Measurements from ENCODE around the gene NAPB.

NAPB gene

DNA sequence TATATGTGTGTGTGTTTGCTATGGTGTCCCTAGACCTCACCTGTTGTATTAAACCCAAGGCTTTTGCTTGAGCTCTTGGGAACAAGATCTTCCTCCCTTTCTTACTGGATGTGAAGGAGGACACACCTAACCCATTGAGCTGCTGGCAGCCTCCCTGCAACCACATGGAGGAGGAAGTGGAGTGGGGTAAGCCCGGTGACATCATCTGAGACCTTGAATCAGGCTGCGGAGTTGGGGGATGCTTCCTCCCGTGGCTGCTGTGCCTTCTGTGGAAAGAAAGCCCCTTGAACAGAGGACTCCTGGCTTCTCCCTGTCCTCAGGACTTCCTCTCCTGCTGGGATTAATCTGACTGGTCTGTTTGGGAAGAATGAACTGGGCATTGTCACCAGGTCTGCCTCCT, 28.1 kb upstream of the NAPB start:
- Histone ChIP-seq H3K9ac (ENCODE audit: low read depth, low read length, poor library complexity, severe bottlenecking) (no peak overlapping the region), H3K9me2 (replicated peaks; ENCODE audit: low read depth, low read length) (no peaks in the 10 kb centered on the region), H3K36me3 (ENCODE audit: insufficient read depth, low read length) (no peaks in the 10 kb centered on the region), H3K79me2 (ENCODE audit: insufficient read depth, low read length) (no peaks in the 10 kb centered on the region), H3F3A (ENCODE audit: low read depth) (no peaks in the 10 kb centered on the region), H3K4me2 (ENCODE audit: low read depth, low read length, poor library complexity, severe bottlenecking) (no peak overlapping the region), H4K20me1 (ENCODE audit: insufficient read depth, low read length, poor library complexity, severe bottlenecking) (no peaks in the 10 kb centered on the region), H3K9me3 (ENCODE audit: insufficient read depth, low read depth, low read length) (no peaks in the 10 kb centered on the region), H2AFZ (ENCODE audit: low read length) (peak overlapping the region; percentile 8; the same call in 1 of the 2 replicates), H3K27me3 (ENCODE audit: insufficient read depth, low read length, poor library complexity, severe bottlenecking) (no peaks in the 10 kb centered on the region), H3K4me1 (ENCODE audit: insufficient read depth, low read length, poor library complexity, severe bottlenecking) (peaks cover 4% of the 10 kb centered on the region), H3K4me3 (ENCODE audit: low read length, poor library complexity, severe bottlenecking) (no peak overlapping the region)
- no peak for TF ChIP-seq EZH2phosphoT487 (IDR thresholded peaks at IDR 0.05; ENCODE audit: borderline replicate concordance)
- TF ChIP-seq, protein P1, sequence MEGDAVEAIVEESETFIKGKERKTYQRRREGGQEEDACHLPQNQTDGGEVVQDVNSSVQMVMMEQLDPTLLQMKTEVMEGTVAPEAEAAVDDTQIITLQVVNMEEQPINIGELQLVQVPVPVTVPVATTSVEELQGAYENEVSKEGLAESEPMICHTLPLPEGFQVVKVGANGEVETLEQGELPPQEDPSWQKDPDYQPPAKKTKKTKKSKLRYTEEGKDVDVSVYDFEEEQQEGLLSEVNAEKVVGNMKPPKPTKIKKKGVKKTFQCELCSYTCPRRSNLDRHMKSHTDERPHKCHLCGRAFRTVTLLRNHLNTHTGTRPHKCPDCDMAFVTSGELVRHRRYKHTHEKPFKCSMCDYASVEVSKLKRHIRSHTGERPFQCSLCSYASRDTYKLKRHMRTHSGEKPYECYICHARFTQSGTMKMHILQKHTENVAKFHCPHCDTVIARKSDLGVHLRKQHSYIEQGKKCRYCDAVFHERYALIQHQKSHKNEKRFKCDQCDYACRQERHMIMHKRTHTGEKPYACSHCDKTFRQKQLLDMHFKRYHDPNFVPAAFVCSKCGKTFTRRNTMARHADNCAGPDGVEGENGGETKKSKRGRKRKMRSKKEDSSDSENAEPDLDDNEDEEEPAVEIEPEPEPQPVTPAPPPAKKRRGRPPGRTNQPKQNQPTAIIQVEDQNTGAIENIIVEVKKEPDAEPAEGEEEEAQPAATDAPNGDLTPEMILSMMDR (conservative IDR thresholded peaks at IDR 0.05; ENCODE audit: low read length): no peak

DNA sequence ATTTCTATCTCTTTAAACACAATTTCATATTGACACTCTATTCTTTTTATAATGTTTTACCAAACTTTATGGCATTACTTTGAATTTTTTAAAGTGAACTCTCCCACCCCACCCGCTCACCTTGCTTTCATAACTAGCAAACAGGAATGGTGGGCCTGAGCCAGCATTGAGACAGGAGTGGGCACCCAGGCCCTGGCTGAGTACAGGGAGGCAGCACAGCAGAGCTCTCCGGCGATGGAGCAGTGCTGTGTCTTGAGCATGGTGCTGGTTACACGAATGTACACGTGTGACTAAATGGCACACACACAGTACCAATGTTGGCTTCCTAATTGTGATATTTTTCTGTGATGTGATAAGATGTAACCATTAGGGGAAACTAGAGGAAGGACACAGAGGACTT, 26.9 kb upstream of the NAPB start:
- Histone ChIP-seq H3K79me2 (ENCODE audit: insufficient read depth, low read length) (no peaks in the 10 kb centered on the region), H3K9me2 (replicated peaks; ENCODE audit: low read depth, low read length) (no peaks in the 10 kb centered on the region), H3K36me3 (ENCODE audit: insufficient read depth, low read length) (no peaks in the 10 kb centered on the region), H3K4me3 (ENCODE audit: low read length, poor library complexity, severe bottlenecking) (no peak overlapping the region), H3K27me3 (ENCODE audit: insufficient read depth, low read length, poor library complexity, severe bottlenecking) (no peaks in the 10 kb centered on the region), H4K20me1 (ENCODE audit: insufficient read depth, low read length, poor library complexity, severe bottlenecking) (no peaks in the 10 kb centered on the region), H3K4me1 (ENCODE audit: insufficient read depth, low read length, poor library complexity, severe bottlenecking) (peaks cover 4% of the 10 kb centered on the region), H2AFZ (ENCODE audit: low read length) (no peak overlapping the region), H3K9me3 (ENCODE audit: insufficient read depth, low read depth, low read length) (no peaks in the 10 kb centered on the region), H3F3A (ENCODE audit: low read depth) (no peaks in the 10 kb centered on the region), H3K4me2 (ENCODE audit: low read depth, low read length, poor library complexity, severe bottlenecking) (no peak overlapping the region), H3K9ac (ENCODE audit: low read depth, low read length, poor library complexity, severe bottlenecking) (no peak overlapping the region)
- TF ChIP-seq, protein P1 (conservative IDR thresholded peaks at IDR 0.05; ENCODE audit: low read length): no peak
- TF ChIP-seq EZH2phosphoT487 (IDR thresholded peaks at IDR 0.05; ENCODE audit: borderline replicate concordance): no peak

DNA sequence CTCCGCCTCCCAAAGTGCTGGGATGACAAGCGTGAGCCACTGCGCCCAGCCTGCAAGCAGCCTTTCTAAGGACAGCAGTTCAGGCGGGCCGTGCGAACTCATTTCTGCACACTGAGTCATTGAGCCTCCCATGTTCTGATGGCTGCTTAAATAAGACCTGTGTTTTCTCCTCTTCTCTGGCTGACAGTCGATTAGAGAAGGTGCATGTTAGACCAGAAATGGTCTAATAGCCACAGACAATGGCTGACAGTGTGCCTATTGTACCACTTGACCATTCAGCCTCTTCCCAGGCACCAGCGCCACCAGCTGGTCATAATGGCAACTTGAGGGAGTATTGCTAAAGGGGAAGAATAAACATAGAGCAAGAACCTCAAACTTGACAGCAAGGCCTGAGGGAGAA, 25.2 kb upstream of the NAPB start:
- H3K4me1 ChIP-seq (ENCODE audit: insufficient read depth, low read length, poor library complexity, severe bottlenecking): no peaks in the 10 kb centered on the region
- H3K9me2 ChIP-seq (replicated peaks; ENCODE audit: low read depth, low read length): no peaks in the 10 kb centered on the region
- H3K79me2 ChIP-seq (ENCODE audit: insufficient read depth, low read length): no peaks in the 10 kb centered on the region
- H3K4me2 ChIP-seq (ENCODE audit: low read depth, low read length, poor library complexity, severe bottlenecking): no peak overlapping the region
- H4K20me1 ChIP-seq (ENCODE audit: insufficient read depth, low read length, poor library complexity, severe bottlenecking): no peaks in the 10 kb centered on the region
- H3K27me3 ChIP-seq (ENCODE audit: insufficient read depth, low read length, poor library complexity, severe bottlenecking): no peaks in the 10 kb centered on the region
- no peaks in the 10 kb centered on the region for H3F3A ChIP-seq (ENCODE audit: low read depth)
- H3K4me3 ChIP-seq (ENCODE audit: low read length, poor library complexity, severe bottlenecking): no peak overlapping the region
- TF ChIP-seq EZH2phosphoT487 (IDR thresholded peaks at IDR 0.05; ENCODE audit: borderline replicate concordance): no peak
- TF ChIP-seq, protein P1 (conservative IDR thresholded peaks at IDR 0.05; ENCODE audit: low read length): peak; percentile 82
- H3K9ac ChIP-seq (ENCODE audit: low read depth, low read length, poor library complexity, severe bottlenecking): no peak overlapping the region
- H3K36me3 ChIP-seq (ENCODE audit: insufficient read depth, low read length): no peaks in the 10 kb centered on the region
- H3K9me3 ChIP-seq (ENCODE audit: insufficient read depth, low read depth, low read length): no peaks in the 10 kb centered on the region
- no peak overlapping the region for H2AFZ ChIP-seq (ENCODE audit: low read length)
